PC-3 (cell line): ENCODE data around the gene TMEM98. TPM values are rescaled to one million over a fixed set of nuclear protein-coding genes. Genes with fewer than 3 reads are reported as not detected.

Source experiments
- ATAC-seq: fragments of 200-7000 bp; cut with Tn5 transposase; 2 replicates; pipeline ENCODE4 v1.9.1; 2020; ENCODE audit warnings: mild to moderate bottlenecking, moderate library complexity
- BruUV-seq: library from RNA; stranded (reverse); fragments of 400-500 nt; replicated peaks from 2 replicates; lab custom pipeline; 2021; lab: Mats Ljungman, UMichigan
- CTCF ChIA-PET: fragments of 300-600 bp; sonication (Branson Sonifier 250); formaldehyde crosslinking; loops from one replicate; lab custom pipeline; 2022; ENCODE audit warnings: antibody characterized with exemption; lab: Charles Lee
- POLR2A ChIA-PET: fragments of 300-600 bp; sonication (Branson Sonifier 250); formaldehyde crosslinking; loops from one replicate; lab custom pipeline; 2022; ENCODE audit warnings: antibody characterized with exemption; ENCODE audit not compliant: unreplicated experiment; lab: Charles Lee
- DNase-seq: peaks from one replicate; pipeline ENCODE4 v3.0.0-alpha.2; 2015
- H2AFZ ChIP-seq: fragments of 300-600 bp; sonication (generic); 2 replicates; pipeline ENCODE4 v1.6.0; 2016; ENCODE audit warnings: antibody characterized with exemption, low read length
- H3F3A ChIP-seq: fragments of 300-600 bp; sonication (generic); one replicate; pipeline ENCODE4 v1.6.0; 2017; ENCODE audit warnings: antibody characterized with exemption, low read length, control low read depth, mild to moderate bottlenecking; ENCODE audit not compliant: unreplicated experiment
- H3K27ac ChIP-seq: fragments of 300-600 bp; sonication (generic); 2 replicates; pipeline ENCODE4 v1.5.1; 2016; ENCODE audit warnings: mild to moderate bottlenecking, low read length
- H3K27me3 ChIP-seq: fragments of 300-600 bp; sonication (generic); 2 replicates; pipeline ENCODE4 v1.6.1; 2016; ENCODE audit warnings: low read length, mixed read lengths
- H3K36me3 ChIP-seq: fragments of 300-600 bp; sonication (generic); 2 replicates; pipeline ENCODE4 v1.6.1; 2016; ENCODE audit warnings: low read depth, mixed run types, low read length, mixed read lengths
- H3K4me1 ChIP-seq: fragments of 300-600 bp; sonication (generic); 2 replicates; pipeline ENCODE4 v1.5.1; 2016; ENCODE audit warnings: low read length; ENCODE audit not compliant: insufficient read depth
- H3K4me2 ChIP-seq: fragments of 300-600 bp; sonication (generic); 2 replicates; pipeline ENCODE4 v1.6.0; 2016; ENCODE audit warnings: low read length
- H3K4me3 ChIP-seq: fragments of 300-600 bp; sonication (generic); 2 replicates; pipeline ENCODE4 v1.5.1; 2016; ENCODE audit warnings: mild to moderate bottlenecking, low read length, mixed read lengths
- H3K79me2 ChIP-seq: fragments of 300-600 bp; sonication (generic); 2 replicates; pipeline ENCODE4 v1.6.1; 2017; ENCODE audit warnings: low read length, mixed read lengths
- H3K9ac ChIP-seq: fragments of 300-600 bp; sonication (generic); 2 replicates; pipeline ENCODE4 v1.6.0; 2016; ENCODE audit warnings: mild to moderate bottlenecking, low read length
- H3K9me2 ChIP-seq: fragments of 300-600 bp; sonication (generic); replicated peaks from 2 replicates; pipeline ENCODE4 v1.6.1; 2016; ENCODE audit warnings: mixed run types, low read length, mixed read lengths
- H3K9me3 ChIP-seq: fragments of 300-600 bp; sonication (generic); 2 replicates; pipeline ENCODE4 v1.6.1; 2016; ENCODE audit warnings: low read length, mixed read lengths
- H4K20me1 ChIP-seq: fragments of 300-600 bp; sonication (generic); 2 replicates; pipeline ENCODE4 v1.6.1; 2016; ENCODE audit warnings: low read length, mixed read lengths
- CTCF ChIP-seq: fragments of 300-600 bp; sonication (generic); conservative IDR thresholded peaks from 2 replicates; pipeline ENCODE4 v1.5.1; 2017; ENCODE audit warnings: antibody characterized with exemption, low read depth, mild to moderate bottlenecking, low read length
- EZH2 ChIP-seq: fragments of 300-600 bp; sonication (generic); IDR thresholded peaks from one replicate; pipeline ENCODE4 v1.6.1; 2017; ENCODE audit warnings: antibody characterized with exemption, mild to moderate bottlenecking, low read length; ENCODE audit not compliant: unreplicated experiment
- EZH2phosphoT487 ChIP-seq: fragments of 300-600 bp; sonication (generic); IDR thresholded peaks from 2 replicates; pipeline ENCODE4 v1.6.1; 2018; ENCODE audit warnings: mild to moderate bottlenecking, antibody characterized with exemption, low read length, borderline replicate concordance
- intact Hi-C: fragments of 100-400 bp; cut with micrococcal nuclease; formaldehyde crosslinking; loops from 2 replicates; pipeline ENCODE4 v1.9.0; 2023
- total RNA-seq: library from RNA; depleted of rRNA; stranded (reverse); fragments of >200 nt; gene quantifications from 2 replicates; pipeline ENCODE4 v1.2.3, GENCODE V29; 2014

TMEM98 gene
- total RNA-seq, 1 experiment from 2014 or later, result 59.4 TPM

GRCh38 chr17:32879134-32879533 is 48.8 kb upstream of the TMEM98 start:
- CTCF ChIA-PET, result no interaction called here
- H3K9me3 ChIP-seq, result no peaks in the 10 kb centered on the region
- no peak overlapping the region for H3K9ac ChIP-seq
- TF ChIP-seq EZH2phosphoT487, result no peak
- TF ChIP-seq EZH2, result no peak
- no peak for TF ChIP-seq CTCF
- no TSS peak for BruUV-seq
- intact Hi-C loops, result no loop called here
- H3K4me1 ChIP-seq, result peaks cover 5% of the 10 kb centered on the region; the same call in 1 of the 2 replicates
- no peak overlapping the region for H3K27ac ChIP-seq
- no peak overlapping the region for H3K4me2 ChIP-seq
- no peaks in the 10 kb centered on the region for H3K27me3 ChIP-seq
- no peaks in the 10 kb centered on the region for H3K36me3 ChIP-seq
- no peak overlapping the region for H2AFZ ChIP-seq
- ATAC-seq (no peak), DNase-seq (no peak)
- H3K4me3 ChIP-seq, result no peak overlapping the region
- no peaks in the 10 kb centered on the region for H3K9me2 ChIP-seq
- no peaks in the 10 kb centered on the region for H3F3A ChIP-seq
- POLR2A ChIA-PET, result no interaction called here
- H3K79me2 ChIP-seq, result peaks cover 18% of the 10 kb centered on the region
- no peaks in the 10 kb centered on the region for H4K20me1 ChIP-seq

- ChIA-PET CTCF (interaction anchor here (0.6 kb wide), 1 partner anchor 118 kb away, joined by 9 read pairs; no protein-coding TSS in a partner anchor), POLR2A (no interaction called here)
- no TSS peak for BruUV-seq
- no peak for ATAC-seq
- Histone ChIP-seq H3K4me1 (no peaks in the 10 kb centered on the region; the same call in 1 of the 2 replicates), H3K4me2 (no peak overlapping the region), H3K27me3 (no peaks in the 10 kb centered on the region), H3K9me3 (no peaks in the 10 kb centered on the region), H3K27ac (no peak overlapping the region), H3K9me2 (no peaks in the 10 kb centered on the region), H4K20me1 (no peaks in the 10 kb centered on the region), H3K79me2 (peaks cover 2% of the 10 kb centered on the region), H3K36me3 (no peaks in the 10 kb centered on the region), H2AFZ (no peak overlapping the region), H3F3A (no peaks in the 10 kb centered on the region), H3K9ac (no peak overlapping the region), H3K4me3 (no peak overlapping the region)
- intact Hi-C loops, result no loop called here
- no peak for DNase-seq
- TF ChIP-seq EZH2 (no peak), EZH2phosphoT487 (no peak), CTCF (no peak)
Observed at GRCh38 chr17:32880671-32881453, 47.1 kb upstream of the TMEM98 start.

GRCh38 chr17:32882029-32882428 is 45.9 kb upstream of the TMEM98 start:
- Histone ChIP-seq H3K9me2 (no peaks in the 10 kb centered on the region), H3K4me3 (no peak overlapping the region), H3F3A (no peaks in the 10 kb centered on the region), H3K4me2 (no peak overlapping the region), H3K36me3 (no peaks in the 10 kb centered on the region), H3K9ac (no peak overlapping the region), H3K4me1 (no peaks in the 10 kb centered on the region; the same call in 1 of the 2 replicates), H4K20me1 (no peaks in the 10 kb centered on the region), H3K27ac (no peak overlapping the region), H3K9me3 (no peaks in the 10 kb centered on the region), H3K79me2 (no peaks in the 10 kb centered on the region), H2AFZ (no peak overlapping the region), H3K27me3 (no peaks in the 10 kb centered on the region)
- no TSS peak for BruUV-seq
- POLR2A ChIA-PET, result no interaction called here
- ATAC-seq (no peak), DNase-seq (no peak)
- CTCF ChIA-PET, result interaction anchor here (0.6 kb wide), 1 partner anchor 117 kb away, joined by 9 read pairs; no protein-coding TSS in a partner anchor
- TF ChIP-seq EZH2phosphoT487 (no peak), CTCF (no peak), EZH2 (no peak)
- intact Hi-C loops, result no loop called here
